Astrocyte (in vitro differentiated cells and primary cell): Measurements from ENCODE around the gene EGFL6. TPM values are rescaled to one million over a fixed set of nuclear protein-coding genes. Genes with fewer than 3 reads are reported as not detected.
A peak's percentile ranks its signal among the peaks of the same experiment; 100 is the strongest.

Source experiments
- DNase-seq: peaks from one replicate; pipeline ENCODE4 v3.0.0-alpha.2; 2010; ENCODE audit warnings: low read depth
- FAIRE-seq: peaks from 2 replicates; lab custom pipeline; 2011; peaks lifted over from hg19 to GRCh38; lab: Jason Lieb, UNC
- H2AFZ ChIP-seq: 2 replicates; pipeline ENCODE4 v1.6.0; 2012; ENCODE audit warnings: low read depth, low read length, inconsistent platforms
- H3K27ac ChIP-seq: 2 replicates; pipeline ENCODE4 v1.5.1; 2011; ENCODE audit warnings: low read depth, low read length, inconsistent platforms
- H3K27me3 ChIP-seq: 2 replicates; pipeline ENCODE4 v1.6.0; 2011; ENCODE audit warnings: low read length, inconsistent platforms; ENCODE audit not compliant: insufficient read depth
- H3K36me3 ChIP-seq: 2 replicates; pipeline ENCODE4 v1.5.1; 2011; ENCODE audit warnings: low read length, inconsistent platforms; ENCODE audit not compliant: insufficient read depth
- H3K4me1 ChIP-seq: 2 replicates; pipeline ENCODE4 v1.5.1; 2011; ENCODE audit warnings: low read length, inconsistent platforms; ENCODE audit not compliant: insufficient read depth
- H3K4me2 ChIP-seq: 2 replicates; pipeline ENCODE4 v1.6.0; 2012; ENCODE audit warnings: low read length, inconsistent platforms
- H3K4me3 ChIP-seq: 2 replicates; pipeline ENCODE4 v1.5.1; 2011; ENCODE audit warnings: low read depth, mild to moderate bottlenecking, low read length, inconsistent platforms; ENCODE audit not compliant: insufficient read depth
- H3K79me2 ChIP-seq: 2 replicates; pipeline ENCODE4 v1.6.0; 2012; ENCODE audit warnings: mild to moderate bottlenecking, low read length, inconsistent platforms; ENCODE audit not compliant: insufficient read depth
- H3K9ac ChIP-seq: 2 replicates; pipeline ENCODE4 v1.6.0; 2012; ENCODE audit warnings: mild to moderate bottlenecking, low read length, inconsistent platforms
- H3K9me3 ChIP-seq: 2 replicates; pipeline ENCODE4 v1.5.1; 2012; ENCODE audit warnings: low read depth, mild to moderate bottlenecking, low read length, inconsistent platforms; ENCODE audit not compliant: insufficient read depth
- H4K20me1 ChIP-seq: 2 replicates; pipeline ENCODE4 v1.6.0; 2012; ENCODE audit warnings: low read length, inconsistent platforms; ENCODE audit not compliant: insufficient read depth
- H3K27ac Mint-ChIP-seq: one replicate; pipeline ENCODE4 v1.8.0; 2021; ENCODE audit warnings: mild to moderate bottlenecking, mixed read lengths; ENCODE audit not compliant: unreplicated experiment
- H3K27me3 Mint-ChIP-seq: one replicate; pipeline ENCODE4 v1.8.0; 2021; ENCODE audit warnings: low read depth, mixed read lengths; ENCODE audit not compliant: unreplicated experiment
- H3K36me3 Mint-ChIP-seq: one replicate; pipeline ENCODE4 v1.8.0; 2021; ENCODE audit warnings: low read depth, mixed read lengths; ENCODE audit not compliant: unreplicated experiment
- H3K4me1 Mint-ChIP-seq: one replicate; pipeline ENCODE4 v1.8.0; 2021; ENCODE audit warnings: low read depth, mixed read lengths; ENCODE audit not compliant: unreplicated experiment
- H3K4me3 Mint-ChIP-seq: one replicate; pipeline ENCODE4 v1.8.0; 2021; ENCODE audit warnings: mild to moderate bottlenecking, moderate library complexity, mixed read lengths; ENCODE audit not compliant: unreplicated experiment
- H3K9me3 Mint-ChIP-seq: one replicate; pipeline ENCODE4 v1.8.0; 2021; ENCODE audit warnings: mild to moderate bottlenecking, mixed read lengths; ENCODE audit not compliant: unreplicated experiment
- EZH2 ChIP-seq: IDR thresholded peaks from 2 replicates; pipeline ENCODE4 v1.6.1; 2012; ENCODE audit warnings: mild to moderate bottlenecking, low read length, inconsistent platforms; ENCODE audit not compliant: insufficient read depth
- total RNA-seq: library from RNA; stranded (reverse); gene quantifications from 2 replicates; pipeline ENCODE4 v1.2.1, GENCODE V29; 2021
- TF ChIP-seq, protein P1 (sequence below): IDR thresholded peaks from 2 replicates; pipeline ENCODE4 v1.5.1; 2011; ENCODE audit warnings: low read depth, mild to moderate bottlenecking, inconsistent platforms, low read length, moderate library complexity; ENCODE audit not compliant: insufficient read depth

EGFL6 gene
- total RNA-seq, 1 donor from 2014 or later, result 0.18 TPM

- Mint-ChIP-seq H3K9me3 (no peaks in the 10 kb centered on the region), H3K27me3 (peaks cover 5% of the 10 kb centered on the region), H3K4me1 (no peaks in the 10 kb centered on the region), H3K4me3 (no peak overlapping the region), H3K36me3 (no peaks in the 10 kb centered on the region), H3K27ac (no peak overlapping the region)
- DNase-seq (no peak), FAIRE-seq (no peak)
- no peak overlapping the region for H3K4me2 ChIP-seq
- no peak for TF ChIP-seq EZH2
- TF ChIP-seq, protein P1, sequence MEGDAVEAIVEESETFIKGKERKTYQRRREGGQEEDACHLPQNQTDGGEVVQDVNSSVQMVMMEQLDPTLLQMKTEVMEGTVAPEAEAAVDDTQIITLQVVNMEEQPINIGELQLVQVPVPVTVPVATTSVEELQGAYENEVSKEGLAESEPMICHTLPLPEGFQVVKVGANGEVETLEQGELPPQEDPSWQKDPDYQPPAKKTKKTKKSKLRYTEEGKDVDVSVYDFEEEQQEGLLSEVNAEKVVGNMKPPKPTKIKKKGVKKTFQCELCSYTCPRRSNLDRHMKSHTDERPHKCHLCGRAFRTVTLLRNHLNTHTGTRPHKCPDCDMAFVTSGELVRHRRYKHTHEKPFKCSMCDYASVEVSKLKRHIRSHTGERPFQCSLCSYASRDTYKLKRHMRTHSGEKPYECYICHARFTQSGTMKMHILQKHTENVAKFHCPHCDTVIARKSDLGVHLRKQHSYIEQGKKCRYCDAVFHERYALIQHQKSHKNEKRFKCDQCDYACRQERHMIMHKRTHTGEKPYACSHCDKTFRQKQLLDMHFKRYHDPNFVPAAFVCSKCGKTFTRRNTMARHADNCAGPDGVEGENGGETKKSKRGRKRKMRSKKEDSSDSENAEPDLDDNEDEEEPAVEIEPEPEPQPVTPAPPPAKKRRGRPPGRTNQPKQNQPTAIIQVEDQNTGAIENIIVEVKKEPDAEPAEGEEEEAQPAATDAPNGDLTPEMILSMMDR, result no peak
- H3K36me3 ChIP-seq, result no peaks in the 10 kb centered on the region
- no peak overlapping the region for H2AFZ ChIP-seq
- H3K27me3 ChIP-seq, result no peaks in the 10 kb centered on the region
- no peaks in the 10 kb centered on the region for H3K9me3 ChIP-seq
- H3K9ac ChIP-seq, result no peak overlapping the region
- no peak overlapping the region for H3K4me3 ChIP-seq
- H3K27ac ChIP-seq, result no peak overlapping the region
- no peaks in the 10 kb centered on the region for H3K79me2 ChIP-seq
- H3K4me1 ChIP-seq, result no peaks in the 10 kb centered on the region
- H4K20me1 ChIP-seq, result no peaks in the 10 kb centered on the region
These were observed 18.5 kb downstream of the EGFL6 start for GRCh38 chrX:13587786-13588477.

- H3K27me3 Mint-ChIP-seq, result peaks cover 2% of the 10 kb centered on the region
- no peak overlapping the region for H3K27ac Mint-ChIP-seq
- no peaks in the 10 kb centered on the region for H3K4me1 Mint-ChIP-seq
These were observed 20.8 kb downstream of the EGFL6 start for GRCh38 chrX:13590207-13590606.

DNA sequence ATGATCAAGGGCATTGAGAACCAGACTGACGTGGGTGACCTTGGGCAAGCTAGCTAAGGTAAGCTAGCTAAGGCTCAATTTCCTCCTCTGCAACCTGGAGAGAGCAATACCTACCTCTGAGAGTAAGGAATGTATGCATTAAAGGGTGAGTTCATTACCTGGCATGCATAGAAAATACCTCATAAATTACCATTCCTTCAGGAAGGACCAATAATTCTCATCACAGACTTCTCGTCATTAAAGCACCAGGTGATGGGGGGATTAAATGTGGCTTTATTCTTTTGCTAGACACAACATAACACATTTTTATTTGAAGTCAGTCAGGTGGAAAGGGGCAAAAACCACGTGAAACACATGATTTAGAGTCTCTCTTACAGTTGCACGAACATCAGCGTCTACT is 21.5 kb downstream of the EGFL6 start:
- peak; percentile 82 for FAIRE-seq
- Histone ChIP-seq H3K27ac (no peak overlapping the region), H3K4me2 (no peak overlapping the region), H3K27me3 (no peaks in the 10 kb centered on the region), H3K36me3 (no peaks in the 10 kb centered on the region), H3K9me3 (no peaks in the 10 kb centered on the region), H3K79me2 (no peaks in the 10 kb centered on the region), H2AFZ (no peak overlapping the region), H3K4me3 (no peak overlapping the region), H4K20me1 (no peaks in the 10 kb centered on the region), H3K9ac (no peak overlapping the region), H3K4me1 (no peaks in the 10 kb centered on the region)
- Mint-ChIP-seq H3K9me3 (no peaks in the 10 kb centered on the region), H3K27me3 (peaks cover 2% of the 10 kb centered on the region), H3K4me1 (no peaks in the 10 kb centered on the region), H3K4me3 (no peak overlapping the region), H3K27ac (no peak overlapping the region), H3K36me3 (no peaks in the 10 kb centered on the region)
- TF ChIP-seq EZH2, result no peak
- TF ChIP-seq, protein P1, result no peak
- no peak for DNase-seq

More at GRCh38 chrX:13590207-13590606, 20.8 kb downstream of the EGFL6 start:
- no peak for DNase-seq
- Histone ChIP-seq H3K79me2 (no peaks in the 10 kb centered on the region), H3K4me1 (no peaks in the 10 kb centered on the region), H3K4me2 (no peak overlapping the region), H3K36me3 (no peaks in the 10 kb centered on the region), H3K27ac (no peak overlapping the region), H3K27me3 (no peaks in the 10 kb centered on the region), H2AFZ (no peak overlapping the region), H3K9me3 (no peaks in the 10 kb centered on the region), H4K20me1 (no peaks in the 10 kb centered on the region), H3K4me3 (no peak overlapping the region), H3K9ac (no peak overlapping the region)
- TF ChIP-seq, protein P1, result no peak
- TF ChIP-seq EZH2, result no peak
- Mint-ChIP-seq H3K4me3 (no peak overlapping the region), H3K36me3 (no peaks in the 10 kb centered on the region), H3K9me3 (no peaks in the 10 kb centered on the region)
- peak; percentile 93 for FAIRE-seq
